ENCODE data around the gene SYCE3.
"Not testable (repeated sequence)": the region's sequence is repeated elsewhere in the genome, so short reads cannot be mapped to it uniquely, and the experiment has no call there.

Gene SYCE3

GRCh38 chr22:50536226-50536625 lies 26.5 kb downstream of the SYCE3 start:
- no peak for DNase-seq (ENCODE audit: insufficient read length, low spot score)
- peak; percentile 62 for FAIRE-seq
- TF ChIP-seq SPI1 (IDR thresholded peaks at IDR 0.05; ENCODE audit: low read depth, low read length) = no peak
- TF ChIP-seq POLR2A (IDR thresholded peaks at IDR 0.05; ENCODE audit: low read depth, low read length) = no peak
- no peak for TF ChIP-seq POU2F2 (IDR thresholded peaks at IDR 0.05; ENCODE audit: low read depth, low read length)
- no peak for TF ChIP-seq PAX5 (IDR thresholded peaks at IDR 0.05; ENCODE audit: insufficient read depth, low read length, severe bottlenecking)

- TF ChIP-seq POLR2A (IDR thresholded peaks at IDR 0.05; ENCODE audit: low read depth, low read length) = no peak
- TF ChIP-seq PAX5 (IDR thresholded peaks at IDR 0.05; ENCODE audit: insufficient read depth, low read length, severe bottlenecking) = no peak
- TF ChIP-seq TAF1 (IDR thresholded peaks at IDR 0.05; ENCODE audit: low read depth, low read length) = no peak
- no peak for TF ChIP-seq POLR2AphosphoS5 (IDR thresholded peaks at IDR 0.05; ENCODE audit: low read depth, low read length)
- no peak for TF ChIP-seq POU2F2 (IDR thresholded peaks at IDR 0.05; ENCODE audit: low read depth, low read length)
- no peak for TF ChIP-seq SPI1 (IDR thresholded peaks at IDR 0.05; ENCODE audit: low read depth, low read length)
- FAIRE-seq (peak; percentile 28), DNase-seq (ENCODE audit: insufficient read length, low spot score) (no peak)
These were observed 27.6 kb downstream of the SYCE3 start for GRCh38 chr22:50535113-50535512.

GRCh38 chr22:50533856-50534711 lies 28.6 kb downstream of the SYCE3 start:
- peak; percentile 95 for FAIRE-seq
- not testable (repeated sequence) for DNase-seq (ENCODE audit: insufficient read length, low spot score)
- peak; percentile 54; the same call in 1 of the 2 replicates for TF ChIP-seq POLR2A (IDR thresholded peaks at IDR 0.05; ENCODE audit: low read depth, low read length)

DNA sequence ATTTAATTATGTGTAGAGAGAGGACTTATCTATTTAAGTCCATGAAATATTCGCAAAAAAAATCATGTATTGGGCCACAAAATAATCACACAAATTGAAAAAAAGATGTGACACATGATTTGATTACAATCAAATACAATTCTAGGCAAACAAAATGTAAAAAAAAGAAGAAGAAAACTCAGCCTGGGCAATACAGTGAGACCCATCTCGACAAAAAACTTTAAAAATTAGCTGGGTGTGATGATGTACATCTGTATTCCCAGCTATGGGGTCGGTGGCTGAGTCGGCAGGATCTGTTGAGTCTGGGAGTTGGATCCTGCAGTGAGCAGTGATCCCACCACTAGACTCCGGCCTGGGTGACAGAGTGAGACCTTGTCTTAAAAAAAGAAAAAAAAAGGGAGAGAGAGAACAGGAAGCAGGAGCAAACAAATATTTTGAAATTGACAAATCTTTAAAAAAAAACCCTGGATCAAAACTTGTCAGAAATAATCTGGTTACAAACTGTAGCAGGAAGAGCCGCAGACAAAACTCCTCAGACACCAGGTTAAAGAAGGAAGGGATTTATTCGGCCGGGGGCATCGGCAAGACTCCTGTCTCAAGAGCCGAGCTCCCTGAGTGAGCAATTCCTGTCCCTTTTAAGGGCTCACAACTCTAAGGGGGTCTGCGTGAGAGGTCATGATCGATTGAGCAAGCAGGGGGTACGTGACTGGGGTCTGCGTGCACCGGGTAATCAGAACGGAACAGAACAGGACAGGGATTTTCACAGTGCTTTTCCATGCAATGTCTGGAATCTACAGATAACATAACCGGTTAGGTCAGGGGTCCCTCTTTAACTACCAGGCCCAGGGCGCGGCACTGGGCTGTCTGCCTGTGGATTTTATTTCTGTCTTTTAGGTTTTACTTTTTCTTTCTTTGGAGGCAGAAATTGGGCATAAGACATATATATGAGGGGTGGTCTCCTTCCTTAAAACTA lies 29.6 kb downstream of the SYCE3 start:
- DNase-seq (ENCODE audit: insufficient read length, low spot score) = no peak
- peak; percentile 69 for FAIRE-seq
- TF ChIP-seq POU2F2 (IDR thresholded peaks at IDR 0.05; ENCODE audit: low read depth, low read length) = no peak
- TF ChIP-seq POLR2AphosphoS5 (IDR thresholded peaks at IDR 0.05; ENCODE audit: low read depth, low read length) = no peak
- TF ChIP-seq TAF1 (IDR thresholded peaks at IDR 0.05; ENCODE audit: low read depth, low read length) = no peak
- no peak for TF ChIP-seq PAX5 (IDR thresholded peaks at IDR 0.05; ENCODE audit: insufficient read depth, low read length, severe bottlenecking)
- no peak for TF ChIP-seq POLR2A (IDR thresholded peaks at IDR 0.05; ENCODE audit: low read depth, low read length)
- TF ChIP-seq SPI1 (IDR thresholded peaks at IDR 0.05; ENCODE audit: low read depth, low read length) = no peak

DNA sequence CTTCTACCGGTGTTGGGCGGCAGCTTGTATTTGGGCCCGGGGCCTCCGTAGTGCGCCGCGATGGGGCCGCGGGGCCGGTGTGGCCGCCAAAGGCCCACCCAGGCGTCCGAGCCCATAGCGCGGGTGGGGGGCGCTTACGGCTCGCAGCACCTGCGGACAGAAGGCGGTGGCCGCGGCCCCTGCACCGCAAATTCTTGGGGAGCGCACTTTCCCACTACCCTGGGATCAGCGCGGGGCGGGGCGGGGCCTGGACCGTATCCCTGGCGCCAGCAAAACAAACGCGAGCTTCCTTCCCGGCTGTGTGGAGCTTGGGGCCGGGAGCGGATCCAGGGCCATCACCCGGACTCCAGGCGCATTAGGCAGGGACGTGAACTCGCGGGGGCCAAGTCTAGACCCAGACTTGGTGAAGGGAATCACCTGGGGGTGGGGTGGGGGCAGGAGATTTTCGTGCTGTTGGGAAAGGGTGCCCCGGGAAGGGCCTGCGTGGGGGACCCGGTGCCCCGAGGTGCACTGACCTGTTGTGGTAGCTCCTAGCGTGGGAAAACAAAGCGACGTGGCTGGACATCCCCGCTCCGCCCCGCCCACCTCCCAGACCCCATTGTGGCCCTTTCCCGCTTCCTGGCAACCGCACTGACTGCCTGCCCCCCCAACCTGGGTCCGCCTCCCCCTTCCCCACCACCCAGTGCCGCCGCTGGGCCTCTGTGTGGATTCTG lies 30.6 kb downstream of the SYCE3 start:
- peak; percentile 13 for DNase-seq (ENCODE audit: insufficient read length, low spot score)
- peak; percentile 47; the same call in 1 of the 2 replicates for TF ChIP-seq POU2F2 (IDR thresholded peaks at IDR 0.05; ENCODE audit: low read depth, low read length)
- TF ChIP-seq POLR2AphosphoS5 (IDR thresholded peaks at IDR 0.05; ENCODE audit: low read depth, low read length) = no peak
- TF ChIP-seq SPI1 (IDR thresholded peaks at IDR 0.05; ENCODE audit: low read depth, low read length) = no peak
- peak; percentile 27; the same call in 1 of the 2 replicates for TF ChIP-seq TAF1 (IDR thresholded peaks at IDR 0.05; ENCODE audit: low read depth, low read length)
- TF ChIP-seq POLR2A (IDR thresholded peaks at IDR 0.05; ENCODE audit: low read depth, low read length) = peak; percentile 50
- no peak for TF ChIP-seq PAX5 (IDR thresholded peaks at IDR 0.05; ENCODE audit: insufficient read depth, low read length, severe bottlenecking)
- FAIRE-seq = peak; percentile 28

DNA sequence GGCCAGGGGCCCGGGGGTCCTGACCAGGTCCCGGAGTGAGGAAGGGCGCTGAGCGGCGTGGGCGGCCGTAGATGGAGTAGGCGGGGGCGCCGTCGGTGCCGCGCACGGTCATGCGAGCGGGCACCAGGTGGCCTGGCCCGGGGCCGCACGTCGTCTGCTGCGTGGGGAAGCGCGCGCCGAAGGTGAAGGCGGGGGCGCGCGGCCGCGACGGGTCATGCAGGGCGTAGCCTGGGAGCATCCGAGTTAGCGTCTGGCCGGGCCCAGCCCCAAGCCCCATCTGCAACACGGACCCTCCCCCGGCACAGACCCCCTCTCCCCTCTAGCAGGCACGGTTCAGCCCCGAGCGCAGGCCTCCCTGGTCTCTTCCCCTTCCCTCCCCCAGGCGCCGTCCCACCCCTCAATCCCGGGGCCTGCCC lies 31.2 kb downstream of the SYCE3 start:
- TF ChIP-seq POU2F2 (IDR thresholded peaks at IDR 0.05; ENCODE audit: low read depth, low read length) (0 out of 2 replicates have a peak, but pooled peaks have one; percentile 26), POLR2AphosphoS5 (IDR thresholded peaks at IDR 0.05; ENCODE audit: low read depth, low read length) (0 out of 2 replicates have a peak, but pooled peaks have one; percentile 49), POLR2A (IDR thresholded peaks at IDR 0.05; ENCODE audit: low read depth, low read length) (peak; percentile 53), SPI1 (IDR thresholded peaks at IDR 0.05; ENCODE audit: low read depth, low read length) (no peak), TAF1 (IDR thresholded peaks at IDR 0.05; ENCODE audit: low read depth, low read length) (peak; percentile 55), PAX5 (IDR thresholded peaks at IDR 0.05; ENCODE audit: insufficient read depth, low read length, severe bottlenecking) (no peak)
- DNase-seq (ENCODE audit: insufficient read length, low spot score) (peak; percentile 52), FAIRE-seq (peak; percentile 98)

DNA sequence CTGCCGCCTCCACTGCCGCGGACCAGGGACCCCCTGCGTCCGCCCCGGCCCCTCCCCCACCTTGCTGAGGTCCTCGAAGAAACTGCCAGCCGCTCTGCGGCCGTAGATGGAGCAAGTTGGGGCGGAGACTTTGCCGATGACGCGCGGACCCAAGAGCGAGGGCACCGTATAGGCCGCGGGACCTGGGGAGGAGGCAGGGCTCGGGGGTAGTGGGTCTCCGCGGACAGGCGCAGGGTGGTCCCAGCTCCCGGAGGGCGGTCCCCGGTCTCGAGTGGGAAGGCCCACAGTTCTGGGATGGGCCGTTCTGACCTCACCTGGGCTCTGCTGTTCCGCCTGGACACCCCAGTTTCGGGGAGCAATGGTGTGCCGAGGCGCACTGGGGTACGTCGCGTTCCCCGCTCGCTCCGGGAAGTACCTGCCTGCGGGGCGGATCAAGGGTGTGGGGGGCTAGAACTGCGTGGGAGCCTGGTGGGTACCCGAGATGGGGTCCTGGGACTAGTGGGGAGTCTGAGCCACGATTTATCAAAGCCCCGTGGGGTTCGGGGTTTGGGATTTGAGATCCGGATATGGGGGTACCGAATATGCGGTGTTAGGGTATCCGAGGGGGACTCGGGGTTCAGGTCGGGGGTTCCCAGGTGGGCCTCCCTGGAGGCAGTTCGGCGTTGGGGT lies 31.7 kb downstream of the SYCE3 start:
- DNase-seq (ENCODE audit: insufficient read length, low spot score) (peak; percentile 69), FAIRE-seq (no peak)
- no peak for TF ChIP-seq SPI1 (IDR thresholded peaks at IDR 0.05; ENCODE audit: low read depth, low read length)
- no peak for TF ChIP-seq PAX5 (IDR thresholded peaks at IDR 0.05; ENCODE audit: insufficient read depth, low read length, severe bottlenecking)
- no peak; the same call in 1 of the 2 replicates for TF ChIP-seq TAF1 (IDR thresholded peaks at IDR 0.05; ENCODE audit: low read depth, low read length)
- peak; percentile 88 for TF ChIP-seq POLR2AphosphoS5 (IDR thresholded peaks at IDR 0.05; ENCODE audit: low read depth, low read length)
- TF ChIP-seq POLR2A (IDR thresholded peaks at IDR 0.05; ENCODE audit: low read depth, low read length) = peak; percentile 75
- TF ChIP-seq POU2F2 (IDR thresholded peaks at IDR 0.05; ENCODE audit: low read depth, low read length) = no peak; the same call in 1 of the 2 replicates

- FAIRE-seq (no peak), DNase-seq (ENCODE audit: insufficient read length, low spot score) (no peak)
- TF ChIP-seq PAX5 (IDR thresholded peaks at IDR 0.05; ENCODE audit: insufficient read depth, low read length, severe bottlenecking) = no peak
These were observed 32.2 kb downstream of the SYCE3 start for GRCh38 chr22:50530580-50530876.
